Left ventricle myocardium inferior (tissue), 1 donor: ENCODE results near the gene PRKCB. TPM values are rescaled to one million over a fixed set of nuclear protein-coding genes. Genes with fewer than 3 reads are reported as not detected.

ENCODE experiments used
- DNase-seq: peaks from one replicate; pipeline ENCODE4 v3.0.0-alpha.2; 2020
- H3K27ac ChIP-seq: fragments of 200-600 bp; replicated peaks from 2 replicates; pipeline ENCODE4 v1.8.0; 2021
- H3K27me3 ChIP-seq: fragments of 200-600 bp; 2 replicates; pipeline ENCODE4 v1.8.0; 2021; ENCODE audit warnings: low read depth
- H3K36me3 ChIP-seq: fragments of 200-600 bp; 2 replicates; pipeline ENCODE4 v1.8.0; 2021
- H3K4me1 ChIP-seq: fragments of 200-600 bp; 2 replicates; pipeline ENCODE4 v1.8.0; 2021
- H3K4me3 ChIP-seq: fragments of 200-600 bp; 2 replicates; pipeline ENCODE4 v1.8.0; 2021; ENCODE audit warnings: mild to moderate bottlenecking, moderate library complexity
- H3K9me3 ChIP-seq: fragments of 200-600 bp; replicated peaks from 2 replicates; pipeline ENCODE4 v1.8.0; 2021
- CTCF ChIP-seq: fragments of 200-600 bp; IDR thresholded peaks from 2 replicates; pipeline ENCODE4 v1.8.0; 2021; ENCODE audit warnings: antibody characterized with exemption, mild to moderate bottlenecking, borderline replicate concordance
- intact Hi-C: fragments of 100-400 bp; cut with micrococcal nuclease; formaldehyde crosslinking; loops from one replicate; pipeline ENCODE4 v1.11.0; 2022
- total RNA-seq: library from RNA; stranded (reverse); fragmentation: NEBNext Ultra II Directional; extraction: Animal tissue kit (Norgen Biotek cat#: 25700); gene quantifications from one replicate; pipeline ENCODE4 v1.2.1, GENCODE V29; 2021
- donor health status: DM: no; HTN: yes; CAD: no; lungs with severe emphysema.

PRKCB gene
- total RNA-seq, 1 donor from 2014 or later = 1.6 TPM

GRCh38 chr16:23964136-23964535 lies 128.4 kb downstream of the PRKCB start:
- Histone ChIP-seq H3K4me1 (no peaks in the 10 kb centered on the region), H3K4me3 (no peak overlapping the region), H3K27ac (no peak overlapping the region), H3K9me3 (no peaks in the 10 kb centered on the region), H3K27me3 (peaks cover 42% of the 10 kb centered on the region), H3K36me3 (no peaks in the 10 kb centered on the region)
- DNase-seq = no peak
- intact Hi-C loops = no loop called here
- TF ChIP-seq CTCF = no peak

- Histone ChIP-seq H3K27me3 (peaks cover 47% of the 10 kb centered on the region), H3K36me3 (no peaks in the 10 kb centered on the region), H3K4me3 (no peak overlapping the region), H3K9me3 (no peaks in the 10 kb centered on the region), H3K4me1 (no peaks in the 10 kb centered on the region), H3K27ac (no peak overlapping the region)
- intact Hi-C loops = no loop called here
- no peak for DNase-seq
- no peak for TF ChIP-seq CTCF
Observed at GRCh38 chr16:23965137-23965733, 129.5 kb downstream of the PRKCB start.

- no peak for DNase-seq
- Histone ChIP-seq H3K36me3 (no peaks in the 10 kb centered on the region), H3K4me1 (no peaks in the 10 kb centered on the region), H3K9me3 (no peaks in the 10 kb centered on the region), H3K4me3 (no peak overlapping the region), H3K27me3 (peaks cover 59% of the 10 kb centered on the region), H3K27ac (no peak overlapping the region)
- no peak for TF ChIP-seq CTCF
- intact Hi-C loops = no loop called here
Observed at GRCh38 chr16:23966597-23967394, 131.0 kb downstream of the PRKCB start.

- Histone ChIP-seq H3K27me3 (peaks cover 63% of the 10 kb centered on the region), H3K4me1 (no peaks in the 10 kb centered on the region), H3K9me3 (no peaks in the 10 kb centered on the region), H3K27ac (no peak overlapping the region), H3K4me3 (no peak overlapping the region), H3K36me3 (no peaks in the 10 kb centered on the region)
- DNase-seq = no peak
- no peak for TF ChIP-seq CTCF
- intact Hi-C loops = no loop called here
Observed at GRCh38 chr16:23967775-23968174, 132.0 kb downstream of the PRKCB start.

GRCh38 chr16:23968176-23968575 lies 132.4 kb downstream of the PRKCB start:
- TF ChIP-seq CTCF = no peak
- H3K9me3 ChIP-seq = no peaks in the 10 kb centered on the region
- H3K27ac ChIP-seq = no peak overlapping the region
- H3K4me3 ChIP-seq = no peak overlapping the region
- DNase-seq = no peak
- peaks cover 67% of the 10 kb centered on the region for H3K27me3 ChIP-seq
- no peaks in the 10 kb centered on the region for H3K4me1 ChIP-seq
- H3K36me3 ChIP-seq = no peaks in the 10 kb centered on the region
- intact Hi-C loops = no loop called here
